ENCODE results near the gene OR2G3.

Gene OR2G3

DNA sequence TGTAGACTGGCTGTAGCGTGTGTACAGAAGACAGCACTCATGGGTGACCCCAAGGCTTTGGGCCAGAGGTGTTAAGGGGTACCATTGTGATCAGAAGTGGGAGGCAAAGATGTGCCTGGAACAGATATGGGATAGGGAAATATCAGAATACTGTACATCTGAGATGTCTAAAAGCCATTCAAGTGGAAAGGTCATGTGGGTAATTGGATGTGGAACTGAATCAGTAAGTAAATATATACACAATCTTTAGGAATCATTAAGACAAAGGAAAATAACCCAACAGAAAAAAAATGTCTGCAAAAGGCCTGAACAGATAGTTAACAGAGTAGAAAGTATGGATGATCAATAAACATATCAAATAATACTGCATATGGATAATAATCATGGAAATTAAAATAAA lies 47.7 kb downstream of the OR2G3 start:
- no peak overlapping the region for H3K9ac ChIP-seq (ENCODE audit: insufficient read length)
- DNase-seq (ENCODE audit: low read depth, low spot score) = no peak
- no peak for TF ChIP-seq FOXP2 (optimal IDR thresholded peaks at IDR 0.05; ENCODE audit: control extremely low read depth, extremely low read length, insufficient read depth)
- no peak for TF ChIP-seq EZH2 (IDR thresholded peaks at IDR 0.05)
- no peak for TF ChIP-seq POLR2AphosphoS5 (IDR thresholded peaks at IDR 0.05; ENCODE audit: borderline replicate concordance, low read depth, low read length)
- H3K27ac ChIP-seq = no peak overlapping the region
- no peak overlapping the region for H3K4me3 ChIP-seq
- H3K9me3 ChIP-seq (ENCODE audit: low read depth, low read length) = no peaks in the 10 kb centered on the region
- no peaks in the 10 kb centered on the region for H3K36me3 ChIP-seq (ENCODE audit: insufficient read depth, low read length)

Measured in SK-N-MC (cell line).